OCI-M2 (cell line): Measurements from ENCODE around the gene TACC2.
"Not testable (repeated sequence)": the region's sequence is repeated elsewhere in the genome, so short reads cannot be mapped to it uniquely, and the experiment has no call there.

ENCODE experiments used
- DNase-seq: peaks from one replicate; lab custom pipeline; 2025; ENCODE audit not compliant: unreplicated experiment; lab: John Stamatoyannopoulos, UW

The TACC2 gene, protein sequence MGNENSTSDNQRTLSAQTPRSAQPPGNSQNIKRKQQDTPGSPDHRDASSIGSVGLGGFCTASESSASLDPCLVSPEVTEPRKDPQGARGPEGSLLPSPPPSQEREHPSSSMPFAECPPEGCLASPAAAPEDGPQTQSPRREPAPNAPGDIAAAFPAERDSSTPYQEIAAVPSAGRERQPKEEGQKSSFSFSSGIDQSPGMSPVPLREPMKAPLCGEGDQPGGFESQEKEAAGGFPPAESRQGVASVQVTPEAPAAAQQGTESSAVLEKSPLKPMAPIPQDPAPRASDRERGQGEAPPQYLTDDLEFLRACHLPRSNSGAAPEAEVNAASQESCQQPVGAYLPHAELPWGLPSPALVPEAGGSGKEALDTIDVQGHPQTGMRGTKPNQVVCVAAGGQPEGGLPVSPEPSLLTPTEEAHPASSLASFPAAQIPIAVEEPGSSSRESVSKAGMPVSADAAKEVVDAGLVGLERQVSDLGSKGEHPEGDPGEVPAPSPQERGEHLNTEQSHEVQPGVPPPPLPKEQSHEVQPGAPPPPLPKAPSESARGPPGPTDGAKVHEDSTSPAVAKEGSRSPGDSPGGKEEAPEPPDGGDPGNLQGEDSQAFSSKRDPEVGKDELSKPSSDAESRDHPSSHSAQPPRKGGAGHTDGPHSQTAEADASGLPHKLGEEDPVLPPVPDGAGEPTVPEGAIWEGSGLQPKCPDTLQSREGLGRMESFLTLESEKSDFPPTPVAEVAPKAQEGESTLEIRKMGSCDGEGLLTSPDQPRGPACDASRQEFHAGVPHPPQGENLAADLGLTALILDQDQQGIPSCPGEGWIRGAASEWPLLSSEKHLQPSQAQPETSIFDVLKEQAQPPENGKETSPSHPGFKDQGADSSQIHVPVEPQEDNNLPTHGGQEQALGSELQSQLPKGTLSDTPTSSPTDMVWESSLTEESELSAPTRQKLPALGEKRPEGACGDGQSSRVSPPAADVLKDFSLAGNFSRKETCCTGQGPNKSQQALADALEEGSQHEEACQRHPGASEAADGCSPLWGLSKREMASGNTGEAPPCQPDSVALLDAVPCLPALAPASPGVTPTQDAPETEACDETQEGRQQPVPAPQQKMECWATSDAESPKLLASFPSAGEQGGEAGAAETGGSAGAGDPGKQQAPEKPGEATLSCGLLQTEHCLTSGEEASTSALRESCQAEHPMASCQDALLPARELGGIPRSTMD (N-terminal part only)

DNA sequence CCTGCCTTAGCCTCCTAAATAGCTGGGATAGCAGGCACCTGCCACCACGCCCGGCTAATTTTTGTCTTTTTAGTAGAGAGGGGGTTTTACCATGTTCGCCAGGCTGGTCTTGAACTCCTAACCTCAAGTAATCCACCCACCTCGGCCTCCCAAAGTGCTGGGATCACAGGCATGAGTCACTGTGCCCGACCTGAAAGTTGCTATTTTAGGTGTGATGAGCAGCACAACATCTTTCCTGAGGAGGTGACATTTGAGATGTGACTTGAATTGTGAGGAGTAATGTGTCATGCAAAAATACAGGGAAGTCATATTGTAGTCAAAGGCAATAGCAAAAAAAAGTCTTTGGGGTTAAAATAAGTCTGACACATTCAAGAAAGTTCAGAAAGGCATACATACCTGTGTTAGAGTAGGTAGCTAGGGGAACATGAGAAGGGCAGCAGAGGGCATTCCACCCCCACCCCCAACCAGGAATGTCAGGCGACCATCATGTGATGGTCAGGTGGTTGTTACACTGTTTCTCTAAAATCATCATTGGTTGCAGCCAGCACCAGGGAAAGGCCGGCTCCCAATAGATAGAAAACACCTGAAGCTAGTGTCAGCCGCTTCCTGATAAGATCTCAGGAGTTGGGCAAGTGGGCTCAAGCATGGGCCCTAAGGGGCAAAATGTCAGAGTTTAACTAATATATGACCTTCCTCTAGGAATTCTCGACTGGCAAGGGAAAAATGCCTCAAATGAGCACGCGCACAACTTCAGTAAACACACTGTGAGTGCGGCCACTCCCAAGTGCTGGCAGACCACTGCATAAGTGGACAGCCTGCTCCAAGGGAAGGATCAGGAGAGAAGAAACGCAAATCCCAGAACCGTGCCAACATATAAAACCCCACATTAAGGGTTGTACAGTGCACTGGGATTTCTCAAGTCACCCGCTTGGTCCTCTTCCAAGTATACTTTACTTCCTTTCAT, at the start of gene TACC2:
TSS of gene TACC2 (plus strand) at position 803 of the 964 bp plus-strand sequence. CDS start 32,819 bp downstream, outside the sequence.
- DNase-seq = no peak

DNA sequence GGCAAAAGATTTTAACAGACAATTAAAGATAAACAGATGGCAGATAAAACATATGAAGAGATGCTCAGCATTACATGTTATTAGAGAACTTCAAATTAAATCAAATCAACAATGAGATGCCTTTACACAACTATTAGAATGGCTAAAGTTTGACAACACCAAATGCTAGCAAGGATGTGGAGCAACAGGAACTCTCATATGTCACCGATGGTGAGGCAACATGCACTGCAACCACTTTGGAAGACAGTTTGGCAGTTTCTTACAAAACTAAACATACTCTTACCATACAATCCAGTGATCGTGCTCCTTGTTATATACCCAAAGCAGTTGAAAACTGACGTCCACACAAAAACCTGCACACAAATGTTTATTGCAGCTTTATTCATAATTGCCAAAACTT, 47.4 kb upstream of the TACC2 start:
- DNase-seq = no peak

DNA sequence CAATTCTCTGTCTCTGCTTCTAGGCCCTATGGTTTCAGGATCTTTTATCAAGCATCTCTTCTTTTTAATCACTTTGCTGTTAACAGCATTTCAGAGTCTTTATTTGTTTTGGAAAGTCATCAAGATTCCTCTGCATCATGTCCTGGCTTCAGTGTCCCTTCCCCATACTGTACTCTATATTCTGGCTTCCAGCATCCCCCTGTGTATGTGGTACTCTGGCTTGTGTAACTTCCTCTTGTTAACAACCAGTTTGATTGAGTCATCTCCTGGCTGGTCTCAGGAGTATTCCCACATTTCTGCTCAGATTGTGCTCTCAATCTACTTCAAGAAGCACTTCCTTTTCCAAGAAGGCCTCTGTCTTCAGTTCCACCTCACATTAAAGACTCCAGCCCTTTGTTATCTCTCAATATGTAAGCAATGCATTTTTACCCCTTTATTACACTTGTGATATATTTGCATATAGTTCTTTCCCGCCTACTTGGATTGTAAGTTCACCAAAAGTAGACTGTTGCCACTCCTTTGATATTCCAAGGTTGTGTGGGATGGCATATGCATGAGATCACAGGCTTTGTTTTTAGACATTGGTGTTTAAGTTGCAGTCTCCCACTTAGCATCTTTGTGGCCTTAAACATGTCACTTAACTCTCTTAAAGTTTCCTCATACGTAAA, 46.1 kb upstream of the TACC2 start:
- no peak for DNase-seq

DNA sequence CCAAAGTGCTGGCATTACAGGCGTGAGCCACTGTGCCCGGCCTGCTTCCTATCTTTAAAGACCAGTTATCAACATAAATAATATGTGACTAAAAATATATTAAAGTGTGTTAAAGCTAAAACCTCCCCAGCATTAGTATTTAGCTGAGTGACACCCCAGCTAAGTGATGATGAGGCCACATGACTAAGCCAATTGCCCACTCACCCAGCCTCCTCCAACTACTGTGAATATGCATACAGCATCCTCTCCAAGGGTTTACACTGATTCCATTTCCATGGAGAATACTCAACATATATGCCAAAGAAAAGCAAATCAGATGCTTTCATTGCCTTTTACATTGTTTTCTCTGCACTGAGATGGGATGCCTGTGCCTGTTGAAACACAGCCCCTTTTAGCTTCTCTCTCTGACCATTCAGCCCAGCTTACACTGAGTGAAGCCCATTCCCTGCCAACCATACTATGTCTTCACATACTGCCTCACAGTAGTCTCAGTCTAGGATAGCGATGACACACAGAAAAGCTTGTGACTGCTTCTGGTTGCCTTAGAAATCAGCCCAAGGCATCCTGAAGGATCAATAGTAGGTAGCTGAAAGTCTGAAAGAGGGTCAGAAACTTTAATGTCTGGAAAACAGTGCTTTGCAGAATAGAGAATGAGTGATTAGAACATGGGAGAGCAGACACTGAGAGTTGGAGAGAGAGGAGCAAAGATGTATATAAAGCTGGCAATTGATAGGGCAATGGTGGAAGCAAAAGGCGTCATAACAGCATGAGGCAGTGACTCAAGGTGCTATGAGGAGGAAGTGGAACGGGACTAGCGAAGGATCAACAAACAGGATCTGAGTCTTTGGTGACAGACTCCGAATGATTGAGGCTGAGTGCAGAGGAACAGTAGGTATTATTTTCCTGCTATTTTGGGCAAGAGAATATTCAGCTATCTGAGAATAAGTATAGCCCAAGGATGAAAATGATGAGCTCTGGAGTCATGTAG, 41.3 kb upstream of the TACC2 start:
- no peak for DNase-seq

DNA sequence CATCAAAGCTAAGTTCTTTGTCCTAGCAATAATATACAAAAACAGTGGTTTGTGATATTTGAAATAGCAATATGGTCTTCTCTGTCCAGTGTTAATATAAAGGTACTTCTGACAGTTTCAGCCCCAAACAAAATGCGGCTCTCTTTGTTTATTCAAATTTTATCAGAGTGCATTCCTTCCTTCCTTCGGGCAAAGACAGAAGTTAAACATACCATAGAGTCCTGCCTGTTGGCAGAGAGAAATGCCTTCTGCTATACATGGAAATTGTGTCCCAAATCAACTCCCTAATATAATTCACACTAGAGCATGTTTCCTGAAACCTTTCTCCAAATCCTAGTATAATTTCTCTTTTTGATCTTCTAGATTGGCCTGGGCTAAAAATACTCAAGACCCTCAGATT, 39.9 kb upstream of the TACC2 start:
- no peak for DNase-seq

DNA sequence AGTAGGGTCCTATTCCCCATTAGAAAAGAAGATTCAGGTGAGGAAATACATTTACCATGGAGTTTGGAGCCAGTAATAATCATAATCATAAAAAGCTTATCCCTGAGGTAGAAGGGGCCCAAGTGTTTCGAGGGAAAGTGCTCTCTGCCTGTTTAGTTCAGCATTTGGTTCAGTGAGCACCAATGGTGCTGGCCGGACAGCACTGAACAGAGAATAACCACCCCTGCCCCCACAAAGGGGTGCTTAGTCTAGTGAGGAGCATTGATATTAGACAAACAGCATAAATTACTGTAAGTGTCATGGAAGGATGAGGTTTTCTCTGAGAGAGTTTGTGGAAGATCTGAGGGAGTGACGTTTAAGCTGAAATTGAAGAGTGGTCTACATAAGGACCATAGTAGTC, 39.5 kb upstream of the TACC2 start:
- DNase-seq = no peak

DNA sequence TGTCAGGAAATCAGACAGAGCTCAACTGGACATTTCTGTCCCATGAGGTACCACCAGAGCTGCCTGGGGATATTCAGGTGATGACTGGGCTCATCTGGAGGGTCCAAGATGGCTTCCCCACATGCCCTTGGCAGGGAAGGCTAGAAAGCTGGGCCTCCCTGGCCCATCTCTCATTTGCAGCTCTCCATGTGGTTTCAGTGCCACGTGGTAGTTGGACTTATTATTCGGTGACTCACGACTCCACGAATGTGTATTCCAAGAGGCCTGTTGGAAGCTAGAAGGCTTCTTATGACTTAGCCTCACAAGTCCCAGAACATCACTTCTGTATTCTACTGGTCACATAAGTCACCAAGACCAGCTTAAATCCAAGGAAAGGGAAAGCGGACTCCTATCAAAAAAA, 36.7 kb upstream of the TACC2 start:
- DNase-seq = no peak

DNA sequence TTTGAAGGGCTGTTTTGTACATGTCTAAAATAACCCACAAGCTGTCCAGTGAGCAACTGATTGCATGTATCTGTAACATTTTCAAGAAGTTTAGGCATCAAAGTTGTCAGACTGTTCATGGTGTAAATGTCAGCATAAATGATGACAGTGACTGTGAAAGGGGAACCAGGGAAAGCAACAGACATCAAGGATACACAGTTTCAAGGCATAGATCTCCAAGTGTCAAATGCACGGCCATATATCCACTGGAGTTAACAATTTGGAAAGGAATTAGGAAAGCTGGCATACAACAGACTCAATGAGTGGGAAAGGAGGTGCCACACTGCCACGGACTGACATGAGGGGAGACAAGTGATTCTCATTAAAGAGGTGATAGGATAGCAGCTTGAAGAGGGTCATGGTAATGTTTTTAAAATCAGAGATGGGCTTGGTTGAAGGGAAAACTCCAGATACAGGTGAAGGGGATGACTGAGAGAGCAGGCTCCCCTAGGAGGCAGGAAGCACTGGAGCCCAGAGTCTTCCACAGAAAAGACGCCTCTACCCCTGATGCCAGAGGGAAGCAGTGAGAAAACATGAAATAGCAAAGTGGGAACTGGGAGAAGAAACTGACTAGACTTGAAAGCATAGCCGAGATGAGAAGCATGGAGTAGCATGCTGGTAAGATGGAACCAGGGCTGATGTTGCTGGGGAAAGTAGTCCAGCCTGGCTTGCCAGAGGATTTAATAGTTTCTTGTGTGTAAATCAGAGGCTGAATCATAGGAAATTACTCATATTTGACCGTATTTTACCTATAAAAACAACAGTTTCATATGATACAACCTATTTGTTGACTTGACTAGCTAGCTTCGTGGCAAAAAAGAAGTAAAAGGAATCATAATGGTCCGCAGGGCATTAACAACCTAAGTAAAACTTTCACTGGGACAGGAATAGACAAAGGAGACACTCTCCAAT, 32.6 kb upstream of the TACC2 start:
- no peak for DNase-seq

DNA sequence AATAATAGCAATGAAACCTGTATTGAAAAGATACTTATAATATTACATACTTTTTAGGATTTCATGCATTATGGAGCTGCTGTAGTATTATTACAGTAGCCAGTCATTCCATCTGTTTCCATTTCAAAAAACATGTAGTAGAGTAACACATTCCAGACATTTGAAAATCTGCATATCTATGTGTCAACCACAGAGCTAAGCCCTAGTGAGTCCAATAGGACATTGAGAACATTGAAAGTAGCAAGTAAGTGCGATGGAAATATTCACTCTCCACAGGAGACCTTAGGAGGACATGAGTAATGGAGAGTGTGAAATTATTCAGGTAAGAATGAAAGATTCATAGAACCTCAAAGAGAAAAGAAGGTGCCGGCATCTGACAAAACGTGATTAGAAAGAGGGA, 29.3 kb upstream of the TACC2 start:
- no peak for DNase-seq

DNA sequence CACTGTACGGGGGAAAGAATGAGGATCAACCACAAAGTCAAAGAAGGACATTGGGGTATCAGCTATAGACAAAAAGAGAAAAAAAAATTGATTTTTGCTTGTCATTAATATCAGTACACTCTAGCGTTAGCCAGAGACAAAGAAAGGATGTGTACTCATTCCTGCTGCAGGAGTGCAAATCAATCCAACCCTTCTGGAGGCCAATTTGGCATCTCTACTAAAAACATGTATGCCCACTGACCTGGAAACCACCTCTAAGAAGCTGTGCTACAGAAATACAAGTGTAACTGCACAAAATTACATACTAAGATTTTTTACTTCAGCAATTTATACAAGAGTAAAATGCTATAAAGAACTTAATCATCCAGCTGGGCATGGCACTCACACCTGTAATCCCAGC, 27.5 kb upstream of the TACC2 start:
- no peak for DNase-seq

DNA sequence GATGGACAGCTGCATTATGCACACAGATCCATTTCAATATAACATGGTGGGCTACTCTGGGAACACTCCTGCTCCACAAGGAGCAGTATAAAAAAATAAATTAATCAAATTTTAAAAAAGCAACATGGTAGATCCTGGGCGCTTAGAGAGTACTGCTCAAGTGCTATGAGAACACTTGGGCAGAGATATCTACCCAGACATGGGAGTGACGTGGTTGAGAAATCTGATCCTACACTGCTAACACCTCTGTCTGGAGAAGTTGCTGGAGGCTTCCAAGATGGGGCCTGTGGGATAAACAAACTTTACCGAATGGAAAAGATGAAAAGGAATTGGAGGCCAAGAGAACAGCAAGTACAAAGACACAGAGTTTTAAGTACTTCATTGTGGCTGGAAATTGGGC, 23.0 kb upstream of the TACC2 start:
- DNase-seq = no peak

DNA sequence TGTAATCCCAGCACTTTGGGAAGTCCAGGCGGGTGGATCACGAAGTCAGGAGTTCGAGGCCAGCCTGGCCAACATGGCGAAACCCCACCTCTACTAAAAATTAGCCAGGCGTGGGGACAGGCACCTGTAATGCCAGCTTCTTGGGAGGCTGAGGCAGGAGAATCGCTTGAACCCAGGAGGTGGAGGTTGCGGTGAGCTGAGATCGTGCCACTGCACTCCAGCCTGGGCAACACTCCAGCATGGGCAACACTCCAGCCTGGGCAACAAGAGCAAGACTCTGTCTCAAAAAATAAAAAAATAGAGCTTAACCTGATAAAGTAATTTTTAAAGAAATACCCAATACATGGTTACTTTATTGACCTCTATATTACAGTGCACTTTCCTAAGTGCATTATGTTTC, 19.9 kb upstream of the TACC2 start:
- DNase-seq = not testable (repeated sequence)

DNA sequence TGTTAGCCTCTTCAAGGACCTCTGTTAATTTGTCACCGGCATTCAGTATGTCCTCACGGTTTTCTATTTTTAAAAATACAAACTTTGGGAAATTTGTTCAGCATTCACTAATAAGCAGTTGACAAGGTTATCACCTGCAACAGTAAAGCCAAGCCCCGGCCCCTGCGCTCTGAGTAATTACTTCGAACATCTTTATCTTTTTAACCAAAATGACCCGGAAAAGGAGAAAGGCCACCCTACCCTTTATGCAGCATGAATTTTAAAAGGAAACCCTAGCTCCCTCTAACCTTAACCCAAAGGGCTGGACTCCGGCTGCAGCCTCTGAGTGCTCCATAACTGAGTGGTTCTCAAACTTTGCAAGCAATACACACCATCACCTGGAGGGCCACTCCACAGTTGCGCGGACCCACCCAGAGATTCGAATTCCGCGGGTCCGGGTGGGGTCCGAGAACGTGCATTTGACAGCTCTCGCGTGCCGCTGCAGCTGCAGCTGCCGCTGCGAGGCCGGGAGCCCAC, 14.9 kb upstream of the TACC2 start:
- DNase-seq = no peak

DNA sequence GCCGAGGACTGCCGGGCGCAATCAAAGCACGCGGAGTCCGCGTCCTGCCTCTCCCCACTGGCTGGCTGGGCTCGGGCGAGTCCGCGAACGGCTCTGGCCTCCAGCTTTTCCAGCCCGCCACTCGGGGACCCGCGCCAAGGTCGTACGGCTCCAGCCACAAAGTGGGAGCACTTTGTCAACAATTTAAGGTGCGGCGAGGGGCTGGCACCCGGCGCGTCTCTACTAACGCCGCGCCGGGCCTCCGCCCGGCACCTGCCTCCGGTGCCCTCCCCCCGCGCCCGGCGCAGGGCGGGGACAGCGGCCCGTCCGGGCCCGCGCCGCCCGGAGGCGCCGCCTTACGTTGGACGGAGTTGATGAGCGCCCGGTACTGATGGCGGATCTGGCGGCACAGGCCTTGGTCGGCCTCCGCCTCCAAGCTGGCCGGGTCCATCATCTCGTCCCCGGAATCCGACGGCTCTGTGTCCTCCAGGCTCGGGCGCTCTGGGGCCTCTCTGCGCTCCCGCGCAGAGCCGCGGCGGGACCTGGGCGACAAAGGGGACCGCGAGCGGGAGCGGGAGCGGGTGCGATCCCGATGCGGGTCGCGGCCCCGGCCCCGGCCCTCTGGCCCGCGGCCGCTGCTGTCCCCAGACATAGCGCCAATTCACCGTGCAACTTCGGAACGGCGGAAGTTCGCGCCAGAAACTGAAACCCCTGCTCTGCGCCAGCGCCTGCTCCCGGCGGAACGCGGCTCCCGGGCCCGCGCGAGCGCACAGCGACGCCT, 14.2 kb upstream of the TACC2 start, which contains the start of gene NSMCE4A:
TSS of gene NSMCE4A (minus strand) at position 683 of the 760 bp plus-strand sequence. CDS start at position 631, 52 bp downstream.
- DNase-seq = no peak

DNA sequence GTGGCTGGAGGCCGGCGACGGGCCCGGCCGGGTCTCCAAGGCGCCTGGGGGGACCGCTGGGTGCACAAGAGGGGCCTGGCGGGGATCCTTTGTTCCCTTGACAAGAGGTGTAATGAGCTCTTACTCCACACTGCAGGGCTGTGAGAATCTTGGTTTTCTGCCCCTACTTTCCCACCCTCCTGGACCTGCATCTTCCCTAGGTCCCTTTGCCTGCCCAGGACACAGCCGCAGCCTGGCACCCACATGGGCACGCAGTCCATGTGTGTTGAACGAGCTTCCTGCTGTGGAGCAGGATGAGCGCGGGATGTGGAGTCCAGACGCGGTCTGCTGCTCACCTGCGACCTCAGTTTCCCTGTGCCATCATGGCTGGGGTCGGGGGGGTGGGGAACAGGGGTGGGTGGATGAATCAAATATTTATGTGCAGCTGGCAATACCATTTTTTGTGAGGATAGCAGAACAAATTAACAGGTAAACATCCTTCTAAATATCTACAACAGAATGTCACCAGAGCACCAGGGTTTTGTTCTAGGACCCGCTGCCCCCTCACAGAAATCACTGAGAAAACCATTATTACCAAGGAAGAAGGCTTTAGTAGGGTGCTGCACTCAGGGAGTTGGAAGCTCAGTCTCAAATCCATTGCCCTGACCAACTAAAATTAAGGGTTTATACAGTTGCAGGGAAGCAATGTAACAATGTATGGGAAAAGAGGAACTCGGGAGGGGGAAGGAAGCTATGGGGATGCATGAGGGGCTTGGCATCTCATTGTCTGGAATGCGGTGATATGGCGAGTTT, 13.5 kb upstream of the TACC2 start:
- no peak for DNase-seq

DNA sequence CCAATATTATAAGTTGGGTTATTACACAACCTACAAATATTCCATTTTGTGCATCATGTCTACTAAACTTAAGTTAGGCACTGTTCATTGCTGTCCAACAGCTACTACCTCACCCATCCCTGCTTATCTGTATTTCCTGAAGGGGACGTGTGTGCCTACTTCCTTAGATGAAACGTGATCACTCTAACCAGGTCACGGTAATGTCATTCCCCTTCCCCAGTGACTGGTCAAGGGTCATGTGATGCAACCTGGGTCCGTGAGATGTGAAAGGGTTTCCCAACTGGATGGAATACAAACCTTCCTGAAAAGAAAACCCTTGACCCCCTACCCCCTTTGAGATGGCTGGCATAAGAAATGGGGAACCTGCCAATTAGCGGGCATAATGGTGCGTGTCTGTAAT, 12.4 kb upstream of the TACC2 start:
- no peak for DNase-seq
